T-helper 17 cell (primary cell): Measurements from ENCODE around the gene KIFC3. TPM values are rescaled to one million over a fixed set of nuclear protein-coding genes. Genes with fewer than 3 reads are reported as not detected.
"Not testable (repeated sequence)": the region's sequence is repeated elsewhere in the genome, so short reads cannot be mapped to it uniquely, and the experiment has no call there.

Source experiments
- ATAC-seq: fragments of 150-1000 bp; cut with Tn5 transposase; 2 replicates; pipeline ENCODE4 v1.10.0; 2021; ENCODE audit warnings: mild to moderate bottlenecking, moderate library complexity
- DNase-seq, 3 donors: peaks; one replicate each; pipeline versions ENCODE4 v3.0.0 to v3.0.0-alpha.2; 2020 to 2021
- H3K9me3 ChIP-seq: one replicate; pipeline ENCODE4 v1.7.0; 2013; ENCODE audit warnings: low read length, mild to moderate bottlenecking; ENCODE audit not compliant: control insufficient read depth, poor library complexity, severe bottlenecking
- H3K27ac Mint-ChIP-seq: one replicate; pipeline ENCODE4 v1.8.0; 2022; ENCODE audit warnings: mild to moderate bottlenecking, moderate library complexity, mixed read lengths
- H3K27me3 Mint-ChIP-seq: one replicate; pipeline ENCODE4 v1.8.0; 2022; ENCODE audit warnings: mixed read lengths
- H3K36me3 Mint-ChIP-seq: one replicate; pipeline ENCODE4 v1.8.0; 2022; ENCODE audit warnings: low read depth, mixed read lengths
- H3K4me1 Mint-ChIP-seq: one replicate; pipeline ENCODE4 v1.8.0; 2022; ENCODE audit warnings: mild to moderate bottlenecking, mixed read lengths
- H3K4me3 Mint-ChIP-seq: one replicate; pipeline ENCODE4 v1.8.0; 2022; ENCODE audit warnings: mild to moderate bottlenecking, moderate library complexity, mixed read lengths
- total RNA-seq, 4 donors: library from RNA in 2 of 4; stranded (reverse) in 2 of 4; gene quantifications; one replicate each; pipeline ENCODE4 v1.2.3 and lab custom pipeline; 2022 to 2026

Gene KIFC3
- total RNA-seq, 2 donors from 2014 or later, result 0.70 to 15.2 TPM

GRCh38 chr16:57721356-57722209 is 80.7 kb downstream of the KIFC3 start:
- Mint-ChIP-seq H3K36me3 (no peaks in the 10 kb centered on the region), H3K4me3 (no peak overlapping the region), H3K4me1 (no peaks in the 10 kb centered on the region), H3K27ac (no peak overlapping the region), H3K27me3 (peaks cover 16% of the 10 kb centered on the region)
- H3K9me3 ChIP-seq, result no peaks in the 10 kb centered on the region
- ATAC-seq (no peak), DNase-seq (no peak)

DNA sequence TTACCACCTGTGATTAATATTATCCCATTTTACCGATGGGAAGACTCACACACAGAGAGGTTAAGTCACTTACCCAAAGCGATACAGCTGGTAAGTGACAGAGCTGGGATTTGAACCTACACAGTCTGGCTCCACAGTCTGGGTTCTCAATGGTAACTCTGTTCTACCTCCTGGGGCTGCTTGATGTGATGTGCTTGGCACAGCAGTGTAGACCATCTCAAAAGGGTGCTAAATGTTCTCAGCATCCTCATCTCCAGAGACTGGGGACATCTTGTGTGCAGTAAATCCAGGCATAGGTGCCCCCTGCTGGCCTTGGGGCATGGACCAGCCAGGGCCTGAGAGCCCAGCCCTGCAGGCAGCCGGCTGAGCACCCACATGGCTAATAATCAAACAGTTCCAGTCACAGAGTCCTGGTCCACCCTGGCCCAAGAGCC is 82.1 kb downstream of the KIFC3 start:
- peak; percentile 65 for ATAC-seq
- no peak overlapping the region for H3K4me3 Mint-ChIP-seq
- H3K9me3 ChIP-seq, result no peaks in the 10 kb centered on the region
- H3K27ac Mint-ChIP-seq, result no peak overlapping the region
- DNase-seq, result no peak
- no peaks in the 10 kb centered on the region for H3K4me1 Mint-ChIP-seq
- H3K27me3 Mint-ChIP-seq, result peaks cover 22% of the 10 kb centered on the region
- no peaks in the 10 kb centered on the region for H3K36me3 Mint-ChIP-seq

GRCh38 chr16:57714047-57714446 is 88.2 kb downstream of the KIFC3 start:
- Mint-ChIP-seq H3K4me3 (no peak overlapping the region), H3K36me3 (no peaks in the 10 kb centered on the region), H3K4me1 (peaks cover 2% of the 10 kb centered on the region), H3K27ac (no peak overlapping the region), H3K27me3 (peaks cover 31% of the 10 kb centered on the region)
- H3K9me3 ChIP-seq, result no peaks in the 10 kb centered on the region
- DNase-seq, result no peak
- no peak for ATAC-seq

DNA sequence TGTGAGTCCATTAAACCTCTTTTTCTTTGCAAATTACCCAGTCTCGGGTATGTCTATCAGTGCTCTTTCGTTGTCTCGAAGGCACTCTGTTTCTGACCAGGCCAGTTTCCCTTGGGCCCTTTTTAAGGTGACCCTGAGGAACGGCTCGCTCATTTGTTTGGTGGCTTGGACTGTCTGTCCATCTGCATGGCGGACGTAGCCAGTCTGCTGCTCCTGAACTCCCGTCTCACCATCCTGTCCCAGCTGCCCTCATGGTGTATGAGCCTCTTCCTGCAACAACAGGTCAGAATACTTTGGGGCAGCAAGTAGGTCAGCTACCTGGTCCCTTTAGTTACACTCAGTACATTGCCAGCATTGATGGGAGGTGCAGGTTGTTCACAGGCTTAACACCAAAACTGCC is 88.7 kb downstream of the KIFC3 start:
- Mint-ChIP-seq H3K27me3 (peaks cover 32% of the 10 kb centered on the region), H3K4me1 (peaks cover 2% of the 10 kb centered on the region), H3K4me3 (no peak overlapping the region), H3K27ac (no peak overlapping the region), H3K36me3 (no peaks in the 10 kb centered on the region)
- no peak for DNase-seq
- H3K9me3 ChIP-seq, result no peaks in the 10 kb centered on the region
- no peak for ATAC-seq

GRCh38 chr16:57712569-57712968 is 89.7 kb downstream of the KIFC3 start:
- not testable (repeated sequence) for H3K9me3 ChIP-seq, DNase-seq, H3K27ac Mint-ChIP-seq, H3K36me3 Mint-ChIP-seq, H3K4me1 Mint-ChIP-seq, ATAC-seq, H3K4me3 Mint-ChIP-seq
- peaks cover 40% of the 10 kb centered on the region for H3K27me3 Mint-ChIP-seq

DNA sequence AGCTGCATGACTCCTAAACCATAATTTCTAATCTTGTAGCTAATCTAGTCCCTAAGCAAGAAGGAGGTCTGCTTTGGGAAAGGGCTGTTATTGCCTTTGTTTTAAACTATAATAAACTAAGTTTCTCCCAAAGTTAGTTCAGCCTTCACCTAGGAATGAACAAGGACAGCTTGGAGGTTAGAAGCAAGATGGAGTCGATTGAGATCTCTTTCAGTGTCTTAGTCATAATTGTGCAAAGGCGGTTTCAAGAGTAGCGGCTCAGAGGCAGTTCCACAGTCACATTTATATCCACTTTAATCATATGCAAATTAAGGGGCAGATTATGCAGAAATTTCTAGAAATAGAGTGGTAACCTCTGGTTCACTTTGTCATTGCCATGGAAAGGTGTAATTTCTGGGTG is 90.3 kb downstream of the KIFC3 start:
- DNase-seq (no peak), ATAC-seq (no peak)
- Mint-ChIP-seq H3K4me1 (peaks cover 2% of the 10 kb centered on the region), H3K27me3 (peaks cover 40% of the 10 kb centered on the region), H3K4me3 (no peak overlapping the region), H3K27ac (no peak overlapping the region), H3K36me3 (no peaks in the 10 kb centered on the region)
- H3K9me3 ChIP-seq, result no peaks in the 10 kb centered on the region

- Mint-ChIP-seq H3K27ac (no peak overlapping the region), H3K4me3 (no peak overlapping the region), H3K27me3 (peaks cover 40% of the 10 kb centered on the region), H3K36me3 (no peaks in the 10 kb centered on the region), H3K4me1 (peaks cover 2% of the 10 kb centered on the region)
- H3K9me3 ChIP-seq, result no peaks in the 10 kb centered on the region
- DNase-seq (no peak), ATAC-seq (no peak)
Measured at GRCh38 chr16:57711346-57711745, 90.9 kb downstream of the KIFC3 start.

DNA sequence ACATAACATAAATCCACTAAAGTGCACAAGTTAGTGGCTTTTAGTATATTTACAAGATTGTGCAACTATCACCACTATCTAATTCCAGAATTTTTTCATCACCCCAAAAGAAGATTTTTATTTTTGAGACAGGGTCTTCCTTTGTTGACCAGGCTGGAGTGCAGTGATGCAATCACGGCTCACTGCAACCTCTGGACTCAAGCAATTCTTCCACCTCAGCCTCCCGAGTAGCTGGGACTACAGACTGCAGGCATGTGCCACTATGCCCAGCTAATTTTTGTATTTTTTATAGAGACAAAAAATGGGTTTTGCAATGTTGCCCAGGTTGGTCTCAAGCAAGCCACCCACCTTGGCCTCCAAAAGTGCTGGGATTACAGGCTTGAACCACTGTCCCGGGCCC is 92.6 kb downstream of the KIFC3 start:
- H3K4me3 Mint-ChIP-seq, result no peak overlapping the region

More for the DNA sequence above, 92.6 kb downstream of the KIFC3 start:
- Mint-ChIP-seq H3K27me3 (peaks cover 32% of the 10 kb centered on the region), H3K36me3 (no peaks in the 10 kb centered on the region), H3K4me1 (peaks cover 2% of the 10 kb centered on the region), H3K27ac (no peak overlapping the region)
- DNase-seq, result no peak
- H3K9me3 ChIP-seq, result no peaks in the 10 kb centered on the region
- ATAC-seq, result no peak

Other genes starting within 250 kb of the KIFC3 start
- gene ADGRG1, start 173.9 kb downstream of the KIFC3 start, total RNA-seq, result 1 to 10 TPM in 1 of 2 donors, under 1 TPM in 1; 0.65 to 1.3 TPM
- gene ADGRG3, start 134.2 kb downstream of the KIFC3 start, total RNA-seq, result under 1 TPM; 0.75 to 0.99 TPM
- under 1 TPM in 1 of 2 donors, not detected in 1; 0.23 TPM for gene DRC7, start 107.7 kb downstream of the KIFC3 start, total RNA-seq
- 10 to 100 TPM; 24.3 to 27.3 TPM for gene KATNB1, start 66.7 kb downstream of the KIFC3 start, total RNA-seq
- not detected for gene CNGB1, start 168.6 kb upstream of the KIFC3 start, total RNA-seq
- gene ZNF319, start 198.2 kb upstream of the KIFC3 start, total RNA-seq, result 10 to 100 TPM; 11.8 to 12.5 TPM
- 10 to 100 TPM; 34.1 to 35.7 TPM for gene USB1, start 198.9 kb upstream of the KIFC3 start, total RNA-seq
- gene MMP15, start 223.3 kb upstream of the KIFC3 start, total RNA-seq, result 1 to 10 TPM in 1 of 2 donors, under 1 TPM in 1; 0.40 to 1.5 TPM